Heart left ventricle (tissue), 16 donors: ENCODE data around the gene MRPL23. TPM values are rescaled to one million over a fixed set of nuclear protein-coding genes. Genes with fewer than 3 reads are reported as not detected.

Experiments
- ATAC-seq, 4 donors: fragments of 200-7000 bp; cut with Tn5 transposase; one replicate each; pipeline ENCODE4 v1.9.1; 2020 to 2022; ENCODE audit warnings: moderate library complexity in 4 of 4, mild to moderate bottlenecking in 3 of 4, moderate number of reproducible peaks in 1 of 4
- DNase-seq, 5 donors: peaks; one replicate each; pipeline ENCODE4 v3.0.0-alpha.2; 2020
- H3K27ac ChIP-seq, 12 donors: fragments of 200-600 bp; sonication (generic) in 4 of 12; one replicate each; pipeline versions ENCODE4 v1.5.0 to v1.8.0; 2016 to 2022; ENCODE audit warnings: mild to moderate bottlenecking in 2 of 12
- H3K27me3 ChIP-seq, 9 donors: fragments of 200-600 bp; sonication (generic) in 2 of 9; one replicate each; pipeline versions ENCODE4 v1.5.1 to v1.8.0; 2016 to 2022; ENCODE audit warnings: mild to moderate bottlenecking in 3 of 9
- H3K36me3 ChIP-seq, 9 donors: fragments of 200-600 bp; sonication (generic) in 2 of 9; one replicate each; pipeline versions ENCODE4 v1.5.0 to v1.8.0; 2018 to 2022; ENCODE audit warnings: mild to moderate bottlenecking in 2 of 9
- H3K4me1 ChIP-seq, 12 donors: fragments of 200-600 bp; sonication (generic) in 4 of 12; one replicate each; pipeline versions ENCODE4 v1.5.0 to v1.8.0; 2016 to 2022; ENCODE audit warnings: mild to moderate bottlenecking in 3 of 12
- H3K4me3 ChIP-seq, 12 donors: fragments of 200-600 bp; sonication (generic) in 4 of 12; one replicate each; pipeline versions ENCODE4 v1.5.0 to v1.8.0; 2017 to 2022; ENCODE audit warnings: mild to moderate bottlenecking in 9 of 12, moderate library complexity in 4 of 12
- H3K9me3 ChIP-seq, 12 donors: fragments of 200-600 bp; sonication (generic) in 4 of 12; one replicate each; pipeline versions ENCODE4 v1.5.0 to v1.8.0; 2016 to 2022; ENCODE audit warnings: mild to moderate bottlenecking in 1 of 12
- CTCF ChIP-seq, 12 donors: fragments of 200-600 bp; sonication (generic) in 4 of 12; IDR thresholded peaks; one replicate each; pipeline versions ENCODE4 v1.5.0 to v1.8.0; 2018 to 2022; ENCODE audit warnings: antibody characterized with exemption in 12 of 12, mild to moderate bottlenecking in 5 of 12
- POLR2A ChIP-seq, 2 donors: fragments of 450-650 bp; IDR thresholded peaks; one replicate each; pipeline ENCODE4 v1.6.1; 2017; ENCODE audit warnings: antibody characterized with exemption in 2 of 2, mild to moderate bottlenecking in 2 of 2, moderate library complexity in 2 of 2
- WGBS, 4 donors: extraction: QIAGEN DNeasy Blood & Tissue Kit in 2 of 4; methylation state at CpG; one replicate each; pipeline versions ENCODE4 v1.1.5 to v1.1.7; 2013 to 2018; 5-methylcytosine and 5-hydroxymethylcytosine counted together
- intact Hi-C, 10 donors: fragments of 100-400 bp; cut with DNase I; formaldehyde crosslinking; loops; one replicate each; pipeline versions ENCODE4 v1.11.1 to v1.14.2; 2022
- polyA plus RNA-seq, 2 donors: library from polyadenylated mRNA; stranded (reverse); fragments of 200-250 nt; gene quantifications; one replicate each; pipeline ENCODE4 v1.2.3, GENCODE V29; 2013
- total RNA-seq, 9 donors: library from RNA; depleted of rRNA in 2 of 9; stranded (reverse); fragments of >200 nt in 2 of 9; fragmentation: NEBNext Ultra II Directional in 3 of 9; extraction: Animal tissue kit (Norgen Biotek cat#: 25700) in 3 of 9; gene quantifications; one replicate each; pipeline versions ENCODE4 v1.1.0 to v1.2.4, GENCODE V29; 2016 to 2023
- donor health status: ischemic (EF 13 %, LVEDD 7.1; RV severe dilation, severe dysfunction).
- donor health status: healthy with polysubstance abuse.
- donor health status: DM: no; HTN: yes; CAD: no.
- donor health status: DM: no; HTN: no; CAD: no.
- donor health status: ischemic (EF 25% LVEDD 6.9; RV normal size, moderate dysfunction).
- donor health status: ischemic (EF 25% LVEDD 5.7; RV mildly dilated, moderate dysfunction).
- donor health status: healthy.
- donor health status: DM: yes; HTN: yes; CAD: no.
- donor health status: ischemic (EF 35%, LVEDD 5.7; RV mildly dilated, moderate dysfunction).
- donor health status: nonischemic (EF 11% LVEDD 7.7; RV severe dilation, severe dysfunction).
- donor health status: DM: yes; HTN: yes; CAD: no.
- donor health status: PGD.
- donor health status: ischemic (EF 29% LVEDD 5.4; RV normal size, mild dysfunction).
- donor health status: nonischemic (EF 23%, LVEDD 6.1; RV moderate dilation, normal function).

MRPL23 gene
- total and polyA plus RNA-seq, 11 donors: 44.0 to 183 (median 93.3) TPM

- Histone ChIP-seq H3K27me3 (no peaks in the 10 kb centered on the region), H3K9me3 (no peaks in the 10 kb centered on the region), H3K27ac (no peak overlapping the region), H3K4me1 (no peaks in the 10 kb centered on the region), H3K36me3 (no peaks in the 10 kb centered on the region), H3K4me3 (no peak overlapping the region)
- peak; percentile 50 to 84 (median 72) for ATAC-seq
- TF ChIP-seq CTCF (IDR thresholded peaks at IDR 0.05): no peak
- TF ChIP-seq POLR2A (IDR thresholded peaks at IDR 0.05): no peak
- intact Hi-C loops: no loop called here
- WGBS, 4 donors: no CpG with 5 or more reads among the region's 28 CpGs
- no peak for DNase-seq
Observed at GRCh38 chr11:1998290-1998689, 51.2 kb downstream of the MRPL23 start.

- H3K27ac ChIP-seq: no peak overlapping the region
- H3K9me3 ChIP-seq: no peaks in the 10 kb centered on the region
- H3K4me1 ChIP-seq: no peaks in the 10 kb centered on the region
- no peak for TF ChIP-seq CTCF (IDR thresholded peaks at IDR 0.05)
- no peak for TF ChIP-seq POLR2A (IDR thresholded peaks at IDR 0.05)
- ATAC-seq: peak in 2 of 4 donors; percentile 22 to 26
- H3K36me3 ChIP-seq: no peaks in the 10 kb centered on the region
- WGBS, 4 donors: no CpG with 5 or more reads among the region's 15 CpGs
- intact Hi-C loops: no loop called here
- no peak for DNase-seq
- no peaks in the 10 kb centered on the region for H3K27me3 ChIP-seq
- no peak overlapping the region for H3K4me3 ChIP-seq
Observed at GRCh38 chr11:1998861-1999260, 51.7 kb downstream of the MRPL23 start.

- Histone ChIP-seq H3K36me3 (no peaks in the 10 kb centered on the region), H3K27me3 (no peaks in the 10 kb centered on the region), H3K4me1 (no peaks in the 10 kb centered on the region), H3K27ac (no peak overlapping the region), H3K9me3 (no peaks in the 10 kb centered on the region), H3K4me3 (no peak overlapping the region)
- DNase-seq: no peak
- WGBS, 4 donors: no CpG with 5 or more reads among the region's 42 CpGs
- ATAC-seq: peak in 1 of 4 donors; percentile 13
- intact Hi-C loops: no loop called here
- TF ChIP-seq CTCF (IDR thresholded peaks at IDR 0.05): no peak
- TF ChIP-seq POLR2A (IDR thresholded peaks at IDR 0.05): no peak
Observed at GRCh38 chr11:2002042-2002776, 55.1 kb downstream of the MRPL23 start.

GRCh38 chr11:2002807-2003206 lies 55.7 kb downstream of the MRPL23 start:
- TF ChIP-seq POLR2A (IDR thresholded peaks at IDR 0.05): no peak
- no peak for TF ChIP-seq CTCF (IDR thresholded peaks at IDR 0.05)
- Histone ChIP-seq H3K4me3 (no peak overlapping the region), H3K36me3 (no peaks in the 10 kb centered on the region), H3K4me1 (no peaks in the 10 kb centered on the region), H3K9me3 (no peaks in the 10 kb centered on the region), H3K27me3 (no peaks in the 10 kb centered on the region), H3K27ac (no peak overlapping the region)
- ATAC-seq: peak in 2 of 4 donors; percentile 22 to 41
- no peak for DNase-seq
- intact Hi-C loops: no loop called here
- WGBS, 4 donors: no CpG with 5 or more reads among the region's 19 CpGs
